ENCODE data around the gene LPP.

Gene LPP

DNA sequence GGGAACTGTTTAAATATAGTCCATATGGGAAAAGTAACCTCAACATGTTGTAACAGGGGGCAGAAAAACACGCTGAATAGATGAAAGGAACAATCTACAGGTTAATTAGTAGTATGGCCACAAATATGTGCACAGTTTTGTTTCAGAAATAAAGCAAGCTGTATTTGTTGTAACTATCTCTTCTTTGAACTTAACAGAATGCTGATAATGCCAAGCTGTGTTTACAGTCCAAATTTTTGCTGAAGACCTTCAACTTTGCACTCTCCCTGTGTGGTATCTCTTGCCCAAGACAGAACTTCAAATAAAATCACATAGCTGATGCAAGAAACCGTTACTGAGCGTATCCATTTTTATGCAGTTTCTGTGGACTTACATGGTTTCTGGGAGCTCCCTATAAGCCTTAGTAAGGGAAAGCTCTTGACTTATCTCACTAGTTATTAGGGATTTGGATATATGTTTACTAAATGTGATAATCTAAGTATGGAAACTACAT lies 592.4 kb downstream of the LPP start:
- DNase-seq (ENCODE audit: low read depth in 2 of 2), result no peak

DNA sequence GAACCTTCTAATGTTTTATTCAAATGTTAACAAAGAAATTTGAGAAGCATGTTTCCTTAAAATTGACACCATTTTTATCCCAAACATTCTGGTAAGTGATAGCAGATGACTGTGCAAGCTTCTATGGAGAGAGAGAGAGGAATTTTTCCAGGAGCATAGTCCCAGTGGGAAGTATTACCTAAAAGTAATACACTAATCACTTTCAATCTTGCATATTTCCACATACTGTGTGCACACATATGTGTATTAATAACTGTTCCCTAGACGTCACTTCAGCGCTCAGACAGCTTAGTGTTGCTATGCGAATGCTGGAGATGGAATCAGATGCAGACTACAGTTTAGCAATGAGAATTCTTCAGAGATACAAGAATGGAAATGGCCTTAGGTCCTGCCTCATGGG lies 593.5 kb downstream of the LPP start:
- DNase-seq (ENCODE audit: low read depth in 2 of 2), result no peak

- peak; percentile 25 to 35 for DNase-seq (ENCODE audit: low read depth in 2 of 2)
Observed at GRCh38 chr3:188749010-188749617, 595.2 kb downstream of the LPP start.

- no peak for DNase-seq (ENCODE audit: low read depth in 2 of 2)
Observed at GRCh38 chr3:188749830-188750229, 595.9 kb downstream of the LPP start.

DNA sequence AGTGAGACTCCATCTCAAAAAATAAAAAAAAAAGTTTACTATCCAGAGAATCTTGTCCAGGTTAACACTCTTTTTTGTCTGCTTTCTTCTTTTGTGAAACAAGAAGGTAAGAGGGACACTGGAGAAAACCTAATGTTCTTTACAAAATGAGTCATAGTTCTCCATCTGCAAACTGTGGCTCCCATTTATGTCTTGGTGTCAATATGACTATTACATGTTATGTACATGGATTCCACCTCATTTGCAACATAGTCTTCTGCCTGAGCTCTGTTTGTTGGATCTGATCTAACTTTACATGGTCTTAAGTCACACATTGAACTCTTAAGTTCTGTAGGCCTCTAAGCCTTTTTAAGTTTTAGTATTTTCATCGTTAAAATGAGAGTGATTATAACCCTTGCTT lies 596.7 kb downstream of the LPP start:
- DNase-seq (ENCODE audit: low read depth in 2 of 2), result no peak

DNA sequence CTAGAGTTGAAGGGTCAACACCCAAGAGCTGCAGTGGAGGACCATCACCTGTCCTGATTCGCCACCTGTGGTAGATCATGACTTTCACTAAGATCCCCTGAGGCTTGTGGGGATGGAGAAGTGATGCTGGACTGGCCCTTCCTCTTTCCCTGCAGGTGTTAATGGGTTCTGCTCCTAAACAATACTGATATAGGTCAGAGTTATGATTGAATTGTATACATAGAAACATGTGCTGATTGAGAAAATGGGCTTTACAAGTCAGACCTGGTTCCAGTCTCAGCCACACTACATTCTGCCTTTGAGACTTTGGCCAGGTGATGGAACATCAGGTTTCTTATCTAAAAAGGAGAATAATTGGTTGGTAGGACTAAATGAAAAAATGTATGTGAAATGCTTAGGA lies 598.9 kb downstream of the LPP start:
- no peak for DNase-seq (ENCODE audit: low read depth in 2 of 2)

DNA sequence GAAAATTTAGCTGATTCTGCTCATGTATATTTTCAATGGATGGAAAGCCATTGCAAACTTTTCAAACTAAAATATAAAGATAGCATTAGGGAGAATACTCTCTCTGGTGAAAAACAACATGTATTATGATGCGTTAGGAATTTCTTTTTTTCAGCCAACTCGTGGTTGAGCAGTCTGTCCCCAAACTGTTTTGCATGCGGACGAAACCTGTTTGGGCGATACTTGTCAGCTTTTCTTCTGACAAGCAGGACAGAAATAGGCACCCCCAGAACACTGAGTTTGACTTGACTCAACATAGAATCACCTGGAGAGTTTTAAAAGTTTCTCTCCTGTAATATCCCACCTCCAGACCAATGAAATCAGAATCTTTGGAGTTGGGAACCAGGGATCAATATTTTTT lies 600.3 kb downstream of the LPP start:
- no peak for DNase-seq (ENCODE audit: low read depth in 2 of 2)

DNA sequence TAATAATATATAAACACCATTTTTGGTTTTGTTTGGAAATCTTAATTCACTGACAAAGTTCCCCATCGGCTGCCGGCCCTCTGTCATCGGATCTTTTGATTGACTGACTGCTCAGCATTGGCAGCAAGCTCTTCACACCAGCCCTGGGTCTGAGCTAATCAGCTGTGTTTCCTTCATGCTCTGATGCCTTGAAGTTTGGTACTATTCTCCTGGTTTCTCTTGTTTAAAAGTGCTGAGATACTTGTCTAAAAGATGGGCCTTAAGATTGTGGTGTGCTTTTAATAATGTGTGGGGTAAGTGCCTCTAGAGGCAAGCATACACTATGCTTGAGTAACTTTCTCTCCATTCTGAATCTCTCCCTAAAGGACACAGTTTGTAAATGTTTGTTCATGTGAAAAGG lies 602.3 kb downstream of the LPP start:
- no peak for DNase-seq (ENCODE audit: low read depth in 2 of 2)

GRCh38 chr3:188759336-188760005 lies 605.5 kb downstream of the LPP start:
- DNase-seq (ENCODE audit: low read depth in 2 of 2), result no peak

DNA sequence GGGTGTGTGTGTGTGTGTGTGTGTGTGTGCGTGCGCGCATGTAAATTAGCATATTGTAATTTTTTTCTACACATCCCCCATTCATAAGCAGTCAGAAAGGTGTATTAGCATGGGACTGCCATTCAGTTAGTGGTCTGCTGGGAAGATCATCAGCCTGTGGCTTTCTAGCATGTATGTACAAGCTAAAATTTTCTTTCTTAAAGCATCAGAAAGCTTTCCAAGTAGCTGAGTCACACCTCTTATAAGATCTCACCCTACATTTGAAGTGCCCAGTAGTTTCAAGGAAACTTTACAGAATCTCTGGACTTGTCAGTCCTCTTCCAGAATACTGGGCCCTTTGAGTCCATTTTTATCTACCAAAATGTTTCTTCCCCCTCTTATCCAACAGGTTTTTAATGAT lies 606.5 kb downstream of the LPP start:
- no peak for DNase-seq (ENCODE audit: low read depth in 2 of 2)

GRCh38 chr3:188761439-188761838 lies 607.5 kb downstream of the LPP start:
- no peak for DNase-seq (ENCODE audit: low read depth in 2 of 2)

- no peak for DNase-seq (ENCODE audit: low read depth in 2 of 2)
Observed at GRCh38 chr3:188761964-188762363, 608.0 kb downstream of the LPP start.

- DNase-seq (ENCODE audit: low read depth in 2 of 2), result no peak
Observed at GRCh38 chr3:188764609-188765008, 610.7 kb downstream of the LPP start.

DNA sequence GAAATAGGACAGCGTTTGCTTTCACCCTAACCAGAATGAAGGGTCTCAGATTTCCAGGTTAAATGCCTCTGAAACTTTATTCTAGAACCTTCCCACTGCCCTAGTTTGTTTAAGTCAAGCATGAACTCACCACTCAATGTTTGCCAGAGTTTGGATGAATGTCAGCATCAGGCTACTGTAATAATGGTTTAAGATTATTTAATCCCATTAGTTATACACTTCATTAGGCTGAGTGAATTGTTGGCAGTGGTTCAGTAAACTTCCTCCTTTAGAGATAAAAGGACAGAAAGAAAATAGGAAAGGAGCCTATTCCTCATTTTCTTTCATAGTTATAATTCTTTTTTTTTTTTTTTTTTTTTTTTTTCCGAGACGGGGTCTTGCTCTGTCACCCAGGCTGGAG lies 615.9 kb downstream of the LPP start:
- no peak for DNase-seq (ENCODE audit: low read depth in 2 of 2)

DNA sequence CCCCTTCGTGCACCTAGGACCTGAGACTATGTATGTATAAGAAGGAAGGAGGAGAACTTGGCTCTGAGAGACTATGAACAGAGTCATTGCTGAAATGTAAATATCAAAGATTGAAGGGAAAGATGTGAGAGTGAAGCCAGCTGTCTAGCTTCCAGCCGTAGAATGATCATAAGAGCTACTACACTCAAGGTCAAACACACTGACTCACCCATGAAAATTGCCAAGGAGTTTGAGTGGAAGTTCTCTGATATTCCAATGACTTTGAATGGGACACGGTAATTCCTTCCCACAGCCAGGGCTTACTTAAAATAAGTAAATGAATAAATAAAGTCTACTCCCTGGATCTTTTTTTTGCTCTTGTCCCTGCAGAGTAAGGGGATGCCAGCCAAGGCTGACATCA lies 618.9 kb downstream of the LPP start:
- no peak for DNase-seq (ENCODE audit: low read depth in 2 of 2)

- DNase-seq (ENCODE audit: low read depth in 2 of 2), result no peak
Observed at GRCh38 chr3:188775412-188775811, 621.5 kb downstream of the LPP start.

GRCh38 chr3:188776447-188776846 lies 622.5 kb downstream of the LPP start:
- no peak for DNase-seq (ENCODE audit: low read depth in 2 of 2)

DNA sequence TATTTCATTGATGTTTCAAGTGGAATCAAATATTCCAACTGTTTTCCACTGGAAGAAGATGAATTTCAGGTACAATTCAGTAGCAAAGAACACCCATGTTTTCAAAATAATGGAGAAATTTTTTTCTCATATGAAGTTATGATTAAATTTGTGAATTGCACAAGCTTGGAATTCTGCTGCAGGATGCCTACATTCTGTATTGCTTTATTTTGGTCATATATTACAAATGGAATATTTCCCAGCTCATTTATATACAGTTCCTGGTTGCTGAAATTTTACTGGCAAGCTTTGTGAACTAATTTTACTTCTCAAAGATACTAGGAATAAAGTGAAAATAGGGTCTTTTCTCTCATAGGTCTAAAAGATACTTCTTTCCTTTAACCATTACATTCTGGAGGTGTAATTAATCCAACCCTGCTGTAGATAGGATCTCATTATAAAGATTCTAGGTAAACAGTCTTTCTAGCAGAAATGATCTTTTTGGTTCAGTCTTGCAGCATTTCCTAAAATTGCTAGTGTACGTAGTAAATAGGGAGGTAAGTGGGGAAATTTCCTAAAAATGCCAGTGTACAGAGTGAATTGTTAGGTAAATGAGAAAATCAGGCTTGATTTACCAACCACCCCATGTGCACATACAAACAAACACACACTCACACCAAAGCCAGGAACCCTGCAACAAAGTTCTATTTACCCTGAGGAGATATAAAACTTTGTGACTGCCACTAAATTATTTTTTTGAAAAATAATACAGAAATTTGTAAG lies 624.3 kb downstream of the LPP start:
- no peak for DNase-seq (ENCODE audit: low read depth in 2 of 2)

DNA sequence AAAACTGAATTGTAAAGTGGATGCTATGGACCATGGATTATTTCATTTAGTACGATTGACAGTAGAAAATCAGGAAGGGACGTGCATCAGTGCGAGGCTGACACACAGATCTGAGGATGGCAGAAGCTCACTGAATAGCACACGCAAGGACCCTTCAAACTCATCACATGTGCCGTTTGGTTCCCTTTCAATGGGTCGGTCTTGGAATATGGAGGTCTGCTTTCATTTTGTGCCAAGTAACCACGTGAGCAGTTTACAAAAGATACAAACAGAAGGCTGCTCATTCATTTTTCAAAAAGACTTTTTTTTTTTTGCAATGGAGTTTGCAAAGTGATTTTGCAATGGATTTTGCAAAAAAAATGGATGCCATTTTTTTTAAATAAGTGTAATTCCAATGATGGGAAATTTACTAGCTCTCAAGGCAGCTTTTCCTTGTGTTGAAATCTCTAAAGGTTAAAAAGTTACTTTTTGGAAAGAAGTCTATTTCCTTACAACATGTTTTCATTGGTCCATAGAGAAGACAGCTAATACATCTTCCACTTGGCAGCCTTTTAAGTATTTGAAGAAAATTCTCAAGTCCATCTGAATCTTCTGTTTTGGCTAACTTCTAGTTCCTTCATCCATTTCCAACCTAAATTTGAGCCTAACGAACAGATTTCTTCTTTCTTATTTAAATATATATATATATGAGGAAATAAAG lies 625.5 kb downstream of the LPP start:
- no peak for DNase-seq (ENCODE audit: low read depth in 2 of 2)

- DNase-seq (ENCODE audit: low read depth in 2 of 2), result no peak
Observed at GRCh38 chr3:188780193-188781147, 626.5 kb downstream of the LPP start.

DNA sequence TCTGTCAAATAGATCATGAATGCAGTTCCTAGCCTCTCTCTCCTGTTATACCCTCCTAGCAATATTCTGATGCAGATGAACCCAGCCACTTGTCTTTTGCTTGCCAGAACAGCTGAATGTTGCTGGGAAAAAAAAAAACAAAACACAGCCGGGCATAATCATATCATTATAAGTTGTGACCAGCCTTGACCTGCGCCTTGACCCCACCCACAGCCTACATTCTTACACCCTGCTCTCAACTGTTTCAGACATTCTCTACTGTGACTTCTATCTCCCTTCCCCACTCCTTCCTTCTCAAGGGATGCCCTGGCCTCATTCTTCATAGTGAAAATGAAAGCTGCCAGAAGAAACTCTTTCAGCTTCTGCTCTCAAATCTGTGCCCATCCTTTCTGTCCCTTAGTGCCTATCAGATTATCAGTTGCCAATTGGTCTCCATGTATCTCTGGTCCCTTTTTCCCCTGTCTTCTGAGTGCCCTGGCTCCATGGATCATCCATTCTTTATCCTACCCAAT lies 628.7 kb downstream of the LPP start:
- DNase-seq (ENCODE audit: low read depth in 2 of 2), result no peak

All from stimulated activated CD4-positive, alpha-beta T cell treated with anti-CD3 and anti-CD28 coated beads, Interleukin-12 subunit alpha, Interleukin-12 subunit beta, amount 100 ng/mL, for 24 hours (primary cell).